ENCODE results near the gene TP73.

DNA sequence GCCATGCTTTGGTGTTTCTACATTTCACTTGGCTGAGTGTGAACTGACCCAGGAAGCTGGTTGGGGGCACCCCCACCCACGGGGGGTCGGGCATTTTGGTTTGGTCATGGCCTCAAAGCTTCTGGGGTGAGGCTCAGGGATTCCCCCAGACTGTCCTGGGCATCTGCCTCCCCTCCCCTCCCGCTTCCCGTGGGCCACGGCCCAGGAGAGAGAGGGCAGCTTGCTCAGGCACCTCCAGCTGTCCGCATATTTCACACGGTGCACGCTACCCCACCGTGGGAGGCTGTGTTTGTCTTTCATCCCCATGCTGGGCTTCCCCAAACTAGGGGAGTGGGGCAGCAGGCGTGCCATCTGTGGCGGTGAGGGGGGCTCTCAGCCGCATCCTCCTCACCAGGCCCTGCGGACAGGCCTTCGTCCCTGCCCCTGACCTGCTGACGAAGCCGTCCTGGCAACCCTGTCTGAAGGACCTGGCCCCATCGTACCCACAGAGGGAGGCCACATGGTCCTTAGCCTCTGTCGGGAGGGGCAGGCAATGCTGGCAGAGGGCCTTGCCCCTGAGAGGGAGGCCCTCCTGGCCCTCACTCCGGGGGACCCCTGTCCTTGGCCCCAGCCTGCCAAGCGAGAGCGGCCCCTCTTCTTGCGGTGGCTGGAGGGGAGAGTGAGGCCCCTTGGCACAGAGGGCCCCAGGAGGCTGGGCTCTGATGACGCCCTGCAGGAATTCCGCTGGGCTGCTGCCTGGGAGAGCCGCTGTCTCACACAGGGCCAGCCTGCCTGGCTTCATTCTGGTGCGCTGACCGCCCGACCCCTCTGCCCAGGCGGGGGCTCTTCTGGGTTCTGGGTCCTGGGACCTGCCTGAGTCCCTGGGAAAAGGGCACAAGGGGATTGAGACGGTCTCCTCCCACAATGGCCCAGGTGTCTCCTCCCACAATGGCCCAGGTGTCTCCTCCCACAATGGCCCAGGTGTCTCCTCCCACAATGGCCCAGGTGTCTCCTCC, 22.1 kb downstream of the TP73 start:
- no peak for TF ChIP-seq YY1 (IDR thresholded peaks at IDR 0.05; ENCODE audit: insufficient read depth, insufficient read length)
- no peak for TF ChIP-seq ZNF274 (IDR thresholded peaks at IDR 0.05; ENCODE audit: low read depth, low read length)
